PC-9 (cell line): ENCODE data around the gene KCNJ6. TPM values are rescaled to one million over a fixed set of nuclear protein-coding genes. Genes with fewer than 3 reads are reported as not detected.

Source experiments
- BruUV-seq: library from RNA; stranded (reverse); fragments of 400-500 nt; replicated peaks from 2 replicates; lab custom pipeline; 2021; lab: Mats Ljungman, UMichigan
- CTCF ChIA-PET: fragments of 300-600 bp; sonication (Branson Sonifier 250); formaldehyde crosslinking; loops from one replicate; lab custom pipeline; 2022; ENCODE audit warnings: antibody characterized with exemption; lab: Charles Lee
- POLR2A ChIA-PET: fragments of 300-600 bp; sonication (Branson Sonifier 250); formaldehyde crosslinking; loops from one replicate; lab custom pipeline; 2022; ENCODE audit warnings: antibody characterized with exemption; ENCODE audit not compliant: unreplicated experiment; lab: Charles Lee
- DNase-seq, 2 experiments: peaks; one replicate each; pipeline versions ENCODE4 v3.0.0 to v3.0.0-alpha.2; 2015 to 2022; ENCODE audit warnings: mixed read lengths in 1 of 2
- H2AFZ ChIP-seq: fragments of 200-600 bp; sonication (generic); 2 replicates; pipeline ENCODE4 v1.8.1; 2017; ENCODE audit warnings: antibody characterized with exemption
- H3F3A ChIP-seq: fragments of 200-600 bp; sonication (generic); 2 replicates; pipeline ENCODE4 v1.8.1; 2017; ENCODE audit warnings: antibody characterized with exemption, mild to moderate bottlenecking, low read depth; ENCODE audit not compliant: insufficient read depth
- H3K27ac ChIP-seq: fragments of 200-600 bp; sonication (generic); 2 replicates; pipeline ENCODE4 v1.6.1; 2016; ENCODE audit warnings: mixed run types
- H3K27me3 ChIP-seq: fragments of 200-600 bp; sonication (generic); 2 replicates; pipeline ENCODE4 v1.6.1; 2016; ENCODE audit warnings: low read depth, mixed run types; ENCODE audit not compliant: insufficient read depth
- H3K36me3 ChIP-seq: fragments of 200-600 bp; sonication (generic); 2 replicates; pipeline ENCODE4 v1.6.1; 2016; ENCODE audit warnings: low read depth, mixed run types
- H3K4me1 ChIP-seq: fragments of 200-600 bp; sonication (generic); replicated peaks from 2 replicates; pipeline ENCODE4 v1.6.1; 2016; ENCODE audit warnings: mixed run types; ENCODE audit not compliant: insufficient read depth
- H3K4me2 ChIP-seq: fragments of 200-600 bp; sonication (generic); 2 replicates; pipeline ENCODE4 v1.6.1; 2017; ENCODE audit warnings: mixed run types
- H3K4me3 ChIP-seq: fragments of 200-600 bp; sonication (generic); 2 replicates; pipeline ENCODE4 v1.6.1; 2016; ENCODE audit warnings: mixed run types
- H3K79me2 ChIP-seq: fragments of 200-600 bp; sonication (generic); 2 replicates; pipeline ENCODE4 v1.6.1; 2017; ENCODE audit warnings: low read depth, mixed run types
- H3K9me2 ChIP-seq: fragments of 200-600 bp; sonication (generic); 2 replicates; pipeline ENCODE4 v1.8.1; 2017; ENCODE audit warnings: mild to moderate bottlenecking; ENCODE audit not compliant: insufficient read depth
- H3K9me3 ChIP-seq: fragments of 200-600 bp; sonication (generic); 2 replicates; pipeline ENCODE4 v1.8.1; 2016; ENCODE audit warnings: low read depth; ENCODE audit not compliant: insufficient read depth
- H4K20me1 ChIP-seq: fragments of 200-600 bp; sonication (generic); 2 replicates; pipeline ENCODE4 v1.8.1; 2017; ENCODE audit not compliant: insufficient read depth
- CTCF ChIP-seq: fragments of 200-600 bp; sonication (generic); conservative IDR thresholded peaks from 2 replicates; pipeline ENCODE4 v1.6.1; 2017; ENCODE audit warnings: mixed run types, antibody characterized with exemption, mild to moderate bottlenecking, moderate library complexity
- EZH2 ChIP-seq: fragments of 200-600 bp; sonication (generic); IDR thresholded peaks from 2 replicates; pipeline ENCODE4 v1.8.0; 2017; ENCODE audit warnings: antibody characterized with exemption, low read depth
- intact Hi-C: fragments of 100-400 bp; cut with micrococcal nuclease; formaldehyde crosslinking; loops from one replicate; pipeline ENCODE4 v1.10.0; 2022; ENCODE audit not compliant: unreplicated experiment
- total RNA-seq: library from RNA; stranded (reverse); gene quantifications from 2 replicates; pipeline ENCODE4 v1.2.3, GENCODE V29; 2021

Gene KCNJ6
- total RNA-seq, 1 experiment from 2014 or later: not detected

GRCh38 chr21:37619464-37619974 lies 296.7 kb downstream of the KCNJ6 start:
- H2AFZ ChIP-seq: no peak overlapping the region
- no peaks in the 10 kb centered on the region for H3K4me1 ChIP-seq
- no peaks in the 10 kb centered on the region for H3K27me3 ChIP-seq
- no peak overlapping the region for H3K4me2 ChIP-seq
- ChIA-PET POLR2A (no interaction called here), CTCF (no interaction called here)
- no peak for DNase-seq
- no peaks in the 10 kb centered on the region for H3K9me2 ChIP-seq
- no peak overlapping the region for H3K4me3 ChIP-seq
- intact Hi-C loops: no loop called here
- no peaks in the 10 kb centered on the region for H3F3A ChIP-seq
- no peaks in the 10 kb centered on the region for H4K20me1 ChIP-seq
- BruUV-seq: no TSS peak
- no peak for TF ChIP-seq CTCF
- TF ChIP-seq EZH2: no peak
- H3K27ac ChIP-seq: no peak overlapping the region
- no peaks in the 10 kb centered on the region for H3K9me3 ChIP-seq
- no peaks in the 10 kb centered on the region for H3K79me2 ChIP-seq
- no peaks in the 10 kb centered on the region for H3K36me3 ChIP-seq

GRCh38 chr21:37618081-37618480 lies 298.2 kb downstream of the KCNJ6 start:
- H3K4me3 ChIP-seq: no peak overlapping the region
- no peaks in the 10 kb centered on the region for H3K27me3 ChIP-seq
- no peaks in the 10 kb centered on the region for H3K9me3 ChIP-seq
- no peaks in the 10 kb centered on the region for H3K9me2 ChIP-seq
- no peaks in the 10 kb centered on the region for H3K36me3 ChIP-seq
- H3K27ac ChIP-seq: no peak overlapping the region
- no TSS peak for BruUV-seq
- H3K4me2 ChIP-seq: no peak overlapping the region
- H3F3A ChIP-seq: no peaks in the 10 kb centered on the region
- H4K20me1 ChIP-seq: no peaks in the 10 kb centered on the region
- no peaks in the 10 kb centered on the region for H3K79me2 ChIP-seq
- POLR2A ChIA-PET: no interaction called here
- intact Hi-C loops: no loop called here
- TF ChIP-seq EZH2 (no peak), CTCF (no peak)
- H3K4me1 ChIP-seq: no peaks in the 10 kb centered on the region
- CTCF ChIA-PET: no interaction called here
- no peak overlapping the region for H2AFZ ChIP-seq
- no peak for DNase-seq

- TF ChIP-seq EZH2 (no peak), CTCF (no peak)
- H3F3A ChIP-seq: no peaks in the 10 kb centered on the region
- no peak for DNase-seq
- no peaks in the 10 kb centered on the region for H3K4me1 ChIP-seq
- H3K4me2 ChIP-seq: no peak overlapping the region
- ChIA-PET POLR2A (no interaction called here), CTCF (no interaction called here)
- BruUV-seq: no TSS peak
- H2AFZ ChIP-seq: no peak overlapping the region
- no peak overlapping the region for H3K27ac ChIP-seq
- H3K79me2 ChIP-seq: no peaks in the 10 kb centered on the region
- no peaks in the 10 kb centered on the region for H3K9me3 ChIP-seq
- no peaks in the 10 kb centered on the region for H3K36me3 ChIP-seq
- no peaks in the 10 kb centered on the region for H3K27me3 ChIP-seq
- H4K20me1 ChIP-seq: no peaks in the 10 kb centered on the region
- intact Hi-C loops: no loop called here
- H3K4me3 ChIP-seq: no peak overlapping the region
- no peaks in the 10 kb centered on the region for H3K9me2 ChIP-seq
These were observed 300.3 kb downstream of the KCNJ6 start for GRCh38 chr21:37615962-37616361.
